ENCODE measurements around the gene AIPL1. TPM values are rescaled to one million over a fixed set of nuclear protein-coding genes. Genes with fewer than 3 reads are reported as not detected.

The AIPL1 gene
- total and polyA plus RNA-seq, 12 donors = not detected

DNA sequence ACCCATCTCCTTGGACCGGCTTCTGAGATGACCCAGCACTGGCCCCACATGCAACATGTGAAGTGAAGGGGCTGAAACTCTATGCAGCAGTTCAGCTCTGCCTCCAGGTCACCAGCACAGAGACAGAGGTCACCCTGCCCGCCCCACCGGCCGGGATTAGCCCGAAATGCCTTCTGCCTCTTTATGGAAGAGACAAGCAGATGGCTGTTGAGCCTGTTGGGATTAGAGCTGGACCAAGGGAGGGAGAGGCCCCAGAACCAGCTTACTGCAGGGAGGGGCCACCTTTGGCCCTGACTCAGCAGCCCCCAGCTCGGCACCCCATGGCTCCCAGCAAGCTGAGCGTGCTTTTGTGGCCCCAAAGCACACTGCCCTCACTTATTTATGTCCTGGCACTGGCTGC lies 5.7 kb downstream of the AIPL1 start:
- no peak for DNase-seq
- Histone ChIP-seq H3K9me3 (replicated peaks in 1 of 3) (no peaks in the 10 kb centered on the region), H3K4me1 (replicated peaks in 1 of 2) (peaks cover 0 to 4% of the 10 kb centered on the region in 2 donors), H3K27ac (no peak overlapping the region), H3K36me3 (replicated peaks in 1 of 2) (no peaks in the 10 kb centered on the region), H3K4me3 (no peak overlapping the region), H3K27me3 (no peaks in the 10 kb centered on the region)
- intact Hi-C loops (cut with DNase I) = loop anchor here (5.0 to 10.0 kb wide), 2 partner anchors 724 to 842 kb away; no protein-coding TSS in a partner anchor
- no peak for TF ChIP-seq POLR2A (IDR thresholded peaks at IDR 0.05)
- TF ChIP-seq, protein P1, sequence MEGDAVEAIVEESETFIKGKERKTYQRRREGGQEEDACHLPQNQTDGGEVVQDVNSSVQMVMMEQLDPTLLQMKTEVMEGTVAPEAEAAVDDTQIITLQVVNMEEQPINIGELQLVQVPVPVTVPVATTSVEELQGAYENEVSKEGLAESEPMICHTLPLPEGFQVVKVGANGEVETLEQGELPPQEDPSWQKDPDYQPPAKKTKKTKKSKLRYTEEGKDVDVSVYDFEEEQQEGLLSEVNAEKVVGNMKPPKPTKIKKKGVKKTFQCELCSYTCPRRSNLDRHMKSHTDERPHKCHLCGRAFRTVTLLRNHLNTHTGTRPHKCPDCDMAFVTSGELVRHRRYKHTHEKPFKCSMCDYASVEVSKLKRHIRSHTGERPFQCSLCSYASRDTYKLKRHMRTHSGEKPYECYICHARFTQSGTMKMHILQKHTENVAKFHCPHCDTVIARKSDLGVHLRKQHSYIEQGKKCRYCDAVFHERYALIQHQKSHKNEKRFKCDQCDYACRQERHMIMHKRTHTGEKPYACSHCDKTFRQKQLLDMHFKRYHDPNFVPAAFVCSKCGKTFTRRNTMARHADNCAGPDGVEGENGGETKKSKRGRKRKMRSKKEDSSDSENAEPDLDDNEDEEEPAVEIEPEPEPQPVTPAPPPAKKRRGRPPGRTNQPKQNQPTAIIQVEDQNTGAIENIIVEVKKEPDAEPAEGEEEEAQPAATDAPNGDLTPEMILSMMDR (IDR thresholded peaks at IDR 0.05) = no peak
- WGBS, 4 donors = 87 to 100% (median 90%) methylated on average over 1 to 7 of the region's 7 CpGs

DNA sequence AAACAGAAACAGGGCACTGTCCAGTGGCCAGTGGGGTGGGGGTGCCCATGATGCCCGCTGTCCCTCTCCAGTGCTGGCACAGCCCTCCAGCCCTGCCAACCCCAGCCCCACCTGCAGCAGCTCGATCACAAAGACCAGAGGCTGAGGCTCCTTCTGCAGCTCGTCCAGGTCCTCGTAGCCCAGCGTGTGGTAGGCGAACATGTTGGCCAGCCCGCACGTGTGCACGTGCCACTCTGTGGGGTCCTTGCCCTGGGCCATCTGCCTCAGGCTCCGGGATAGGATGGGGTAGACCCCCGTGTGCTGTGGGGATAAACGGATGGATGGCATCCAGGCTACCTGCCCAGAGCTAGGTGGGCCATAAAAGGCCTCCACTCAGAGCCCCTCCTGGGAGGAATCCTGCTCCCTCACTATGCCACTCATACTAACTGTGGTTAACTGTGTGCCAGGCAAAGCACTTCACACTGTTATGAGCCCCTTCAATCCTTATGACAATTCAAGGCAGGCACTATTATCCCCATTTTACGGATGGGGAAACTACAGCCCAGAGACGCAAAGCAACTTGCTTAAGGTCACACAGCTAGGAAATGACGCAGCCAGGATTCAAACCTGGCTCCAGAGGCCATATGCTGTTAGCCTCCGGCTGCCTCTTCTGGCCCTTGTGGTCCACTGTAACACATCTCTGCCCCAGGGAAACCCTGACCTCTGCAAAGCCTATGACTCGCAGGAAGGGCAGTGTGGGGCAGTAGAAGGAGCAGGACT lies 6.5 kb downstream of the AIPL1 start:
- DNase-seq = no peak
- H3K27me3 ChIP-seq = no peaks in the 10 kb centered on the region
- no peaks in the 10 kb centered on the region for H3K36me3 ChIP-seq (replicated peaks in 1 of 2)
- H3K4me3 ChIP-seq = no peak overlapping the region
- peaks cover 0 to 4% of the 10 kb centered on the region in 2 donors for H3K4me1 ChIP-seq (replicated peaks in 1 of 2)
- H3K27ac ChIP-seq = no peak overlapping the region
- WGBS, 4 donors = 86 to 100% (median 90%) methylated on average over 3 to 17 of the region's 17 CpGs
- intact Hi-C loops (cut with DNase I) = loop anchor here (5.0 to 10.0 kb wide), 2 partner anchors 724 to 841 kb away; no protein-coding TSS in a partner anchor
- TF ChIP-seq, protein P1 (IDR thresholded peaks at IDR 0.05) = no peak
- no peak for TF ChIP-seq POLR2A (IDR thresholded peaks at IDR 0.05)
- no peaks in the 10 kb centered on the region for H3K9me3 ChIP-seq (replicated peaks in 1 of 3)

DNA sequence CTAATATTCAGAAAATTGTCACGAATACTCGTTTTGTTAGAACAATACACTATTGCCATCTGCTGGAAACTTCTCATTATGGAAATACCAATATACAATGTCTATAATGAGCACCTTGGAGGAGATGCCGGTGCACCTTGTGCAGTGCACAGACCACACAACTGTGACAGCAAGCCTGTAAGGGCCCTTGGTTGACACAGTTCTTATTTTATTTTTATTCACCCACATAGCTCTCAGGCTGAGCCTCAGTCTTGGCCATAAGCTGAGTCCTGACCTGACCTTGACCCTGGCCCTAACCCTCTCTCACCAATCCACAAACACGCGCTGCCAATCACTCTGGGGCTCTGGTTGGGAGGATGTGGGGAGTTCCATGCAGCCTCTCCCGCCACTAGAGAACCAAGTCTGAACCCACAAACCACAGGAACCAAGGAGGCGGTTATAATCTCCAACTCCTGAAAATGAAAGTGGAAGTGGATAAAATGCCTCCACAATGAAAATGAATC lies 7.6 kb downstream of the AIPL1 start:
- H3K4me3 ChIP-seq = no peak overlapping the region
- no peaks in the 10 kb centered on the region for H3K36me3 ChIP-seq (replicated peaks in 1 of 2)
- WGBS, 4 donors = 58 to 76% (median 64%) methylated on average over 7 of the region's 7 CpGs
- H3K27ac ChIP-seq = no peak overlapping the region
- intact Hi-C loops (cut with DNase I) = loop anchor here (5.0 to 10.0 kb wide), 2 partner anchors 723 to 840 kb away; no protein-coding TSS in a partner anchor
- H3K4me1 ChIP-seq (replicated peaks in 1 of 2) = peaks cover 0 to 4% of the 10 kb centered on the region in 2 donors
- TF ChIP-seq POLR2A (IDR thresholded peaks at IDR 0.05) = no peak
- TF ChIP-seq, protein P1 (IDR thresholded peaks at IDR 0.05) = no peak
- H3K9me3 ChIP-seq (replicated peaks in 1 of 3) = no peaks in the 10 kb centered on the region
- no peaks in the 10 kb centered on the region for H3K27me3 ChIP-seq
- DNase-seq = no peak

DNA sequence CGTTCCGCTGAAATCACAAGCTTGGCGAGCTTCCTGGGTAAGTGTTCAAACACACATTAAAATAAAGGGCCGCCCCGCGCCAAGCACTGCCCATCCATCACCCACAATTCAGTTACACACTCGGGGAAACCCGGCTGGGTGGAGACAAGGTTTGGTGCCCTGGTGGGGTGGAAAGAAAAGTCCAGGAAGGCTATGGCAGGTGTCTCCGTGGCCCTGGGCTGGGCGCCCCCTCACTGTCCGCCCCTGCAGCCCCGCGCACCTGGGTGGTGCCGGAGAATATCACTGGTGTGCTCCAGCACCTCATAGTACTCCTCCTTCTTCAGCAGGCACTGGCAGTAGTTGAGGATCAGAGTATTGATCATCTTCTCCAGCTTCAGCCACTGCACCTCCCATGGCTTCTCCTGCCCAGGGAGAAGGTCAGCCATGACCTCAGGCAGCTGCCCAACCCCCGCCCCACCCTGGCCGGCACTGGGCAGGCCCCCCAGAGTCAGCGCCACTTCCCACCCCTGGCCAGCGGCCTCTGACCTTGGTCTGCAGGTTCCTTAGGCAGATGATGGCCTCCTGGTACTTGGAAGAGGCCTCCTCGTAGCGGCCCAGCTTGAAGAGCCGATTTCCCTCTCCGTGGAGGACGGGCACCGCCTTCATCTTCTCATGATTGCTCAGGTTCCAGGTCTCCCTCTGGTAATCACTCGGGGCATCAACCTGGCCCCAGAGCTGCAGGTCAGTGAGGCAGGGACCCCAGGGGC lies 8.4 kb downstream of the AIPL1 start:
- WGBS, 4 donors = 86 to 92% (median 89%) methylated on average over 14 to 25 of the region's 25 CpGs
- Histone ChIP-seq H3K36me3 (replicated peaks in 1 of 2) (no peaks in the 10 kb centered on the region), H3K27ac (no peak overlapping the region), H3K9me3 (replicated peaks in 1 of 3) (no peaks in the 10 kb centered on the region), H3K4me1 (replicated peaks in 1 of 2) (peaks cover 0 to 4% of the 10 kb centered on the region in 2 donors), H3K27me3 (no peaks in the 10 kb centered on the region), H3K4me3 (no peak overlapping the region)
- intact Hi-C loops (cut with DNase I) = loop anchor here (5.0 to 10.0 kb wide), 2 partner anchors 722 to 839 kb away; no protein-coding TSS in a partner anchor
- no peak for TF ChIP-seq POLR2A (IDR thresholded peaks at IDR 0.05)
- TF ChIP-seq, protein P1 (IDR thresholded peaks at IDR 0.05) = no peak
- no peak for DNase-seq
